Iris pigment epithelial cell (primary cell): Measurements from ENCODE around the gene SCN1A.
"Not testable (repeated sequence)": the region's sequence is repeated elsewhere in the genome, so short reads cannot be mapped to it uniquely, and the experiment has no call there.

Source experiments
- DNase-seq: peaks from one replicate; pipeline ENCODE4 v3.0.0-alpha.2; 2011; ENCODE audit warnings: low read depth

Gene SCN1A

GRCh38 chr2:166127217-166128155 is at the start of gene SCN1A:
Gene SCN1A (minus strand): TSS chr2:166128020. CDS start chr2:166073621, 54,399 bp downstream.
- DNase-seq, result peak; percentile 43

- DNase-seq, result no peak
Observed at GRCh38 chr2:166173263-166173662, 45.4 kb upstream of the SCN1A start.

- DNase-seq, result no peak
Observed at GRCh38 chr2:166171216-166171615, 43.4 kb upstream of the SCN1A start.

- peak; percentile 79 for DNase-seq
Observed at GRCh38 chr2:166170356-166170755, 42.5 kb upstream of the SCN1A start.

GRCh38 chr2:166167449-166167848 is 39.6 kb upstream of the SCN1A start:
- peak; percentile 68 for DNase-seq

- peak; percentile 64 for DNase-seq
Observed at GRCh38 chr2:166163775-166164174, 36.0 kb upstream of the SCN1A start.

GRCh38 chr2:166158546-166158945 is 30.7 kb upstream of the SCN1A start:
- DNase-seq, result peak; percentile 59

- no peak for DNase-seq
Observed at GRCh38 chr2:166157578-166157977, 29.8 kb upstream of the SCN1A start.

GRCh38 chr2:166156985-166157490 is 29.2 kb upstream of the SCN1A start:
- DNase-seq, result no peak

GRCh38 chr2:166155589-166155988 is 27.8 kb upstream of the SCN1A start:
- DNase-seq, result no peak

- DNase-seq, result no peak
Observed at GRCh38 chr2:166154685-166155338, 27.0 kb upstream of the SCN1A start.

- DNase-seq, result no peak
Observed at GRCh38 chr2:166152064-166152463, 24.2 kb upstream of the SCN1A start.

GRCh38 chr2:166148500-166149400 is 20.9 kb upstream of the SCN1A start:
- no peak for DNase-seq

- no peak for DNase-seq
Observed at GRCh38 chr2:166147883-166148282, 20.1 kb upstream of the SCN1A start.

GRCh38 chr2:166144071-166144470 is 16.3 kb upstream of the SCN1A start:
- no peak for DNase-seq

GRCh38 chr2:166140932-166141331 is 13.1 kb upstream of the SCN1A start:
- DNase-seq, result no peak

- DNase-seq, result no peak
Observed at GRCh38 chr2:166140475-166140874, 12.7 kb upstream of the SCN1A start.

- DNase-seq, result not testable (repeated sequence)
Observed at GRCh38 chr2:166139479-166139878, 11.7 kb upstream of the SCN1A start.

- DNase-seq, result no peak
Observed at GRCh38 chr2:166138667-166139066, 10.8 kb upstream of the SCN1A start.

GRCh38 chr2:166138144-166138543 is 10.3 kb upstream of the SCN1A start:
- DNase-seq, result no peak

- DNase-seq, result no peak
Observed at GRCh38 chr2:166137331-166137730, 9.5 kb upstream of the SCN1A start.

- DNase-seq, result no peak
Observed at GRCh38 chr2:166135849-166136258, 8.0 kb upstream of the SCN1A start.
